ENCODE results near the gene PLA2G4B. TPM values are rescaled to one million over a fixed set of nuclear protein-coding genes. Genes with fewer than 3 reads are reported as not detected.

PLA2G4B gene
- total RNA-seq, 1 experiment from 2014 or later: 7.8 TPM

DNA sequence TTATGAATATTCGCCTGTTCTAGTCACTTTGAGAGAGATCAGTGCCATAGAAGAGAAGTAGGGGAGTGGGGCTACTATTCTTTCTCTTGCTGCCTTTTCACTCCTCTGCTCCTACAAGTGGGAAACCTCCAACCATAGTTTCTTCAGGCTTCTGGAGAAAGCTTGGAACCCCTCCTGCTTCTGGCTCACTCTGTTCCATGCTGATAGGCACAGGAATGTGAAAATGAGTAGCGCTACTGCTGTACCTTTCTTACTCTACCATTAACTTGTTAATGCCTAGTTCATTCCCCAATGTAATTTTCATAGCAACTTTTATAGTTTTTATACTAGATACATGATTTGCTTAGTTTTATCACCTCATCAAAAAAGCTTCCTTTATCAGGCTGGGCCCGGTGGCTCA, 37.5 kb upstream of the PLA2G4B start:
- no TSS peak for BruUV-seq (replicated peaks)
- Histone ChIP-seq H3F3A (ENCODE audit: insufficient read depth, low read depth) (no peaks in the 10 kb centered on the region), H3K27me3 (ENCODE audit: insufficient read depth, low read depth) (no peaks in the 10 kb centered on the region), H3K79me2 (ENCODE audit: low read depth) (no peaks in the 10 kb centered on the region), H3K4me2 (no peak overlapping the region), H3K9me3 (ENCODE audit: insufficient read depth, low read depth) (no peaks in the 10 kb centered on the region), H2AFZ (no peak overlapping the region), H3K27ac (no peak overlapping the region), H4K20me1 (ENCODE audit: insufficient read depth) (no peaks in the 10 kb centered on the region), H3K9me2 (ENCODE audit: insufficient read depth) (no peaks in the 10 kb centered on the region), H3K4me3 (no peak overlapping the region), H3K36me3 (ENCODE audit: low read depth) (no peaks in the 10 kb centered on the region), H3K4me1 (replicated peaks; ENCODE audit: insufficient read depth) (peaks cover 20% of the 10 kb centered on the region)
- no peak for DNase-seq
- intact Hi-C loops (cut with micrococcal nuclease; ENCODE audit: unreplicated experiment): no loop called here
- no peak for TF ChIP-seq EZH2 (IDR thresholded peaks at IDR 0.05; ENCODE audit: low read depth)
- TF ChIP-seq, protein P1, sequence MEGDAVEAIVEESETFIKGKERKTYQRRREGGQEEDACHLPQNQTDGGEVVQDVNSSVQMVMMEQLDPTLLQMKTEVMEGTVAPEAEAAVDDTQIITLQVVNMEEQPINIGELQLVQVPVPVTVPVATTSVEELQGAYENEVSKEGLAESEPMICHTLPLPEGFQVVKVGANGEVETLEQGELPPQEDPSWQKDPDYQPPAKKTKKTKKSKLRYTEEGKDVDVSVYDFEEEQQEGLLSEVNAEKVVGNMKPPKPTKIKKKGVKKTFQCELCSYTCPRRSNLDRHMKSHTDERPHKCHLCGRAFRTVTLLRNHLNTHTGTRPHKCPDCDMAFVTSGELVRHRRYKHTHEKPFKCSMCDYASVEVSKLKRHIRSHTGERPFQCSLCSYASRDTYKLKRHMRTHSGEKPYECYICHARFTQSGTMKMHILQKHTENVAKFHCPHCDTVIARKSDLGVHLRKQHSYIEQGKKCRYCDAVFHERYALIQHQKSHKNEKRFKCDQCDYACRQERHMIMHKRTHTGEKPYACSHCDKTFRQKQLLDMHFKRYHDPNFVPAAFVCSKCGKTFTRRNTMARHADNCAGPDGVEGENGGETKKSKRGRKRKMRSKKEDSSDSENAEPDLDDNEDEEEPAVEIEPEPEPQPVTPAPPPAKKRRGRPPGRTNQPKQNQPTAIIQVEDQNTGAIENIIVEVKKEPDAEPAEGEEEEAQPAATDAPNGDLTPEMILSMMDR (conservative IDR thresholded peaks at IDR 0.05): no peak
- CTCF ChIA-PET: no interaction called here
- POLR2A ChIA-PET (ENCODE audit: unreplicated experiment): no interaction called here

DNA sequence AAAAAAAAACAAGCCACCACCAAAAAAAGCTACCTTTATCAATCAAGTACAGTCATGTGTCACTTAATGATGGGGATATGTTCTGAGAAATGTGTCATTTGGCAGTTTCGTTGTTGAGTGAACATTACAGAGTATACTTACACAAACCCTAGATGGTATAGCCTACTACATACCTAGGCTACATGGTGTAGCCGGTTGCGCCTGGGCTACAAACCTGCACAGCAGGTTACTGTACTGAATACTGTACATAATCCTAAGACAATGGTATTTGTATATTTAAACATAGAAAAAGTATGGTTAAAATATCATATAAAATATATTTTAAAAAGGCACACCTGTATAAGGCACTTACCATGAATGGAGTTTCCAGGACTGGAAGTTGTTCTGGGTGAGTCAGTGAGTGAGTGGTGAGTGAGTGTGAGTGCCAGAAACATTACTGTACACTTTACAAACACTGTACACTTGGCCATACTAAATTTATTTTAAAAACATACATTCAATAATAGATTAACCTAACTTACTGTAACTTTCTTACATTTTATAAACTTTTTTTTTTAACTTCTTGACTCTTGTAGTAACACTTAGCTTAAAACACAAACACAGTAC, 36.7 kb upstream of the PLA2G4B start:
- Histone ChIP-seq H3K4me3 (no peak overlapping the region), H3K9me2 (ENCODE audit: insufficient read depth) (no peaks in the 10 kb centered on the region), H3K36me3 (ENCODE audit: low read depth) (no peaks in the 10 kb centered on the region), H3F3A (ENCODE audit: insufficient read depth, low read depth) (no peaks in the 10 kb centered on the region), H3K27me3 (ENCODE audit: insufficient read depth, low read depth) (no peaks in the 10 kb centered on the region), H4K20me1 (ENCODE audit: insufficient read depth) (no peaks in the 10 kb centered on the region), H3K27ac (no peak overlapping the region), H3K4me1 (replicated peaks; ENCODE audit: insufficient read depth) (peaks cover 16% of the 10 kb centered on the region), H3K9me3 (ENCODE audit: insufficient read depth, low read depth) (no peaks in the 10 kb centered on the region), H3K4me2 (no peak overlapping the region), H3K79me2 (ENCODE audit: low read depth) (no peaks in the 10 kb centered on the region), H2AFZ (no peak overlapping the region)
- CTCF ChIA-PET: no interaction called here
- TF ChIP-seq, protein P1 (conservative IDR thresholded peaks at IDR 0.05): no peak
- no peak for TF ChIP-seq EZH2 (IDR thresholded peaks at IDR 0.05; ENCODE audit: low read depth)
- DNase-seq: no peak
- intact Hi-C loops (cut with micrococcal nuclease; ENCODE audit: unreplicated experiment): no loop called here
- POLR2A ChIA-PET (ENCODE audit: unreplicated experiment): no interaction called here
- BruUV-seq (replicated peaks): no TSS peak

DNA sequence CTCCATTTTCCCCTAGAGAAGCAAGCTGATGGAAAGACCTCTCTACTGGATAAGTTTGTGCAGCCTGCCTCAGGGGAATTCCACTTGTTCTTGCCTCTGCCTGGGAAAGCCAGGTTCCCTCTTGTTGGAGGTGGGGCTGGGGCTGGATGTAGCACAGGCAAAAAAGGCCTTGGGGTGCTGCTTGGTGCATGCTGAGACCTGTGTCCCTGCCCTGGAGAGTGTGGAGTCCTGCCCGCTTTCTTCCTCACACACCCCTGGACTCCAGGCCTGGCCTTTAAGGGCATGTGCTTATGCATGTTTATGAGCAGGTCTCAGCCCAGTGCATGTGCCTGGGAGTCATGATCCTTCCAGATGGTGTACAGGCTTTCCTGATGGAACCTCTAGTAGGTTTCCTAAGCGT, 34.3 kb upstream of the PLA2G4B start:
- intact Hi-C loops (cut with micrococcal nuclease; ENCODE audit: unreplicated experiment): no loop called here
- peaks cover 2% of the 10 kb centered on the region; the same call in 1 of the 2 replicates for H3K4me1 ChIP-seq (replicated peaks; ENCODE audit: insufficient read depth)
- no peaks in the 10 kb centered on the region for H4K20me1 ChIP-seq (ENCODE audit: insufficient read depth)
- ChIA-PET POLR2A (ENCODE audit: unreplicated experiment) (interaction anchor here (0.7 kb wide), 1 partner anchor 300 kb away, joined by 4 read pairs; no protein-coding TSS in a partner anchor), CTCF (interaction anchor here (1.0 to 1.2 kb wide), 2 partner anchors 29 to 31 kb away, joined by 3 to 4 read pairs; no protein-coding TSS in a partner anchor)
- H3K27me3 ChIP-seq (ENCODE audit: insufficient read depth, low read depth): no peaks in the 10 kb centered on the region
- H3K79me2 ChIP-seq (ENCODE audit: low read depth): no peaks in the 10 kb centered on the region
- DNase-seq: no peak
- no peak overlapping the region for H3K4me2 ChIP-seq
- TF ChIP-seq, protein P1 (conservative IDR thresholded peaks at IDR 0.05): no peak
- TF ChIP-seq EZH2 (IDR thresholded peaks at IDR 0.05; ENCODE audit: low read depth): no peak
- H3F3A ChIP-seq (ENCODE audit: insufficient read depth, low read depth): no peaks in the 10 kb centered on the region
- no peaks in the 10 kb centered on the region for H3K36me3 ChIP-seq (ENCODE audit: low read depth)
- H3K9me2 ChIP-seq (ENCODE audit: insufficient read depth): no peaks in the 10 kb centered on the region
- H3K9me3 ChIP-seq (ENCODE audit: insufficient read depth, low read depth): no peaks in the 10 kb centered on the region
- no peak overlapping the region for H2AFZ ChIP-seq
- no peak overlapping the region for H3K4me3 ChIP-seq
- H3K27ac ChIP-seq: no peak overlapping the region
- BruUV-seq (replicated peaks): no TSS peak

All from PC-9 (cell line).